BE2C (cell line): ENCODE data around the gene PARD3B.
A peak's percentile ranks its signal among the peaks of the same experiment; 100 is the strongest.

Source experiments
- DNase-seq: peaks from one replicate; pipeline ENCODE4 v3.0.0-alpha.2; 2020
- H3K27me3 ChIP-seq: fragments of 250-450 bp; sonication (Bioruptor Pico); 2 replicates; pipeline ENCODE4 v1.5.1; 2020; ENCODE audit warnings: mild to moderate bottlenecking
- H3K36me3 ChIP-seq: fragments of 250-450 bp; sonication (Bioruptor Pico); 2 replicates; pipeline ENCODE4 v1.5.1; 2020; ENCODE audit warnings: mild to moderate bottlenecking
- H3K4me1 ChIP-seq: fragments of 250-450 bp; sonication (Bioruptor Pico); 2 replicates; pipeline ENCODE4 v1.5.1; 2020
- H3K4me3 ChIP-seq: 2 replicates; pipeline ENCODE4 v1.5.1; 2011; ENCODE audit warnings: low read depth, low read length
- H3K9me3 ChIP-seq: fragments of 250-450 bp; sonication (Bioruptor Pico); 2 replicates; pipeline ENCODE4 v1.5.1; 2020
- TF ChIP-seq, protein P1 (sequence below): IDR thresholded peaks from 2 replicates; pipeline ENCODE4 v1.5.1; 2012; ENCODE audit warnings: mild to moderate bottlenecking, low read depth, low read length

The PARD3B gene

GRCh38 chr2:205555566-205556230 lies 1010.4 kb downstream of the PARD3B start:
- TF ChIP-seq, protein P1, sequence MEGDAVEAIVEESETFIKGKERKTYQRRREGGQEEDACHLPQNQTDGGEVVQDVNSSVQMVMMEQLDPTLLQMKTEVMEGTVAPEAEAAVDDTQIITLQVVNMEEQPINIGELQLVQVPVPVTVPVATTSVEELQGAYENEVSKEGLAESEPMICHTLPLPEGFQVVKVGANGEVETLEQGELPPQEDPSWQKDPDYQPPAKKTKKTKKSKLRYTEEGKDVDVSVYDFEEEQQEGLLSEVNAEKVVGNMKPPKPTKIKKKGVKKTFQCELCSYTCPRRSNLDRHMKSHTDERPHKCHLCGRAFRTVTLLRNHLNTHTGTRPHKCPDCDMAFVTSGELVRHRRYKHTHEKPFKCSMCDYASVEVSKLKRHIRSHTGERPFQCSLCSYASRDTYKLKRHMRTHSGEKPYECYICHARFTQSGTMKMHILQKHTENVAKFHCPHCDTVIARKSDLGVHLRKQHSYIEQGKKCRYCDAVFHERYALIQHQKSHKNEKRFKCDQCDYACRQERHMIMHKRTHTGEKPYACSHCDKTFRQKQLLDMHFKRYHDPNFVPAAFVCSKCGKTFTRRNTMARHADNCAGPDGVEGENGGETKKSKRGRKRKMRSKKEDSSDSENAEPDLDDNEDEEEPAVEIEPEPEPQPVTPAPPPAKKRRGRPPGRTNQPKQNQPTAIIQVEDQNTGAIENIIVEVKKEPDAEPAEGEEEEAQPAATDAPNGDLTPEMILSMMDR = no peak
- Histone ChIP-seq H3K4me3 (no peak overlapping the region), H3K4me1 (peaks cover 14% of the 10 kb centered on the region), H3K36me3 (no peaks in the 10 kb centered on the region), H3K27me3 (no peaks in the 10 kb centered on the region), H3K9me3 (no peaks in the 10 kb centered on the region)
- peak; percentile 17 for DNase-seq

DNA sequence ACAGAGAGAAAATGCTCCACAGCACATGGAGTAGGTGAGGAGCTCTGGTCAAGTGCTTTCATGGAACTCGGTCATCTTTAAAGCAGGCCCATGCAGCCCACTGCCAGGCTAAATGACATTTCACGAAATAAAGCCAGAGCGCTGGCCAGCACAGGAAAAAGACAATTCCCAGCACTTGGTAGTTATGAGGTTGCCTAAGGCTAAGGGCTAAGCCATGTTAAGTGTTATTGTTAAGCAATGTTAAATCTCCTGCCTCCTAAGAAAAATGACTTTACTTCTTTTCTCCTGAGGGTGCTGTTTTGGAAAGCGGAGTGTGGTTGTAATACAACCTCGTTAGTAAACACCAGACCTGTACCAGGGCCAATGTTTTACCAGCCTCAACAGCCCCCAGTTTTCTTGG lies 1011.1 kb downstream of the PARD3B start:
- TF ChIP-seq, protein P1 = no peak
- DNase-seq = no peak
- no peak overlapping the region for H3K4me3 ChIP-seq

DNA sequence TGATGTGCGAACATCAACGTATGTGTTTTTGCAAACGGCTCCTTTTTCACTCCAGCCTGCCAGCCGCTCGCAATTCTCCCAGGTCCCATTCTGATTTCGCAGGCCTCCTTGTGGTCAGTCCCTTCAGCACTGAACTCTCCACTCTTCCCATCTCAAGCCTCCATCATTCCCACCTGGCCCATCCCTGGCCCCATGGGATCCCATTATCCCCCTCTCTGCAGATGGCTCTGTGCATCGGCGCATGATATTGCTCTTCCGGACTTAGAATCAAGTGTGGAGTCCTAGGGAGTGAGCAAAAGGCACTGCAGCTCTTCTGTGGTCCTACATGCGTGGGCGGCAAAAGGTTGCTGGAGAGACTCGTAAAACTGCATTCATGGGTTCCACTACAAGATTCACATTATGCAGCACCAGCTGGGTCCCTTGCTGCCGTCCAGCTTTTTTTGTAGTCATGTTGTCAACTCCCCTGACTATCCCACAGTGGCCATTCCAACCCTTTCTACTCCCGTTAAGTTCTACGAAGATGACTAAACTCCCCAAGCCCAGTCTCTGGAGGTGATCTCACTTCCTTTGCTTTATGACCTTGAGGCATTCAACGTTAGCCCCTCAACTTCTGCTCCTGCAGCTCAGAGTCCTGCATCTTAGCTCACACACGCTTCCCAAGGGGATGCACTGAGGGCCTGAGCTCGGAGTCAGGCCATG lies 1011.7 kb downstream of the PARD3B start:
- H3K4me1 ChIP-seq = peaks cover 14% of the 10 kb centered on the region
- no peaks in the 10 kb centered on the region for H3K9me3 ChIP-seq
- peak; percentile 71 for DNase-seq
- H3K36me3 ChIP-seq = no peaks in the 10 kb centered on the region
- TF ChIP-seq, protein P1 = peak; percentile 53
- no peak overlapping the region for H3K4me3 ChIP-seq
- H3K27me3 ChIP-seq = no peaks in the 10 kb centered on the region

More for the DNA sequence above, 1011.1 kb downstream of the PARD3B start:
- Histone ChIP-seq H3K9me3 (no peaks in the 10 kb centered on the region), H3K4me1 (peaks cover 14% of the 10 kb centered on the region), H3K27me3 (no peaks in the 10 kb centered on the region), H3K36me3 (no peaks in the 10 kb centered on the region)

GRCh38 chr2:205557873-205558272 lies 1012.6 kb downstream of the PARD3B start:
- Histone ChIP-seq H3K4me1 (peaks cover 14% of the 10 kb centered on the region), H3K9me3 (no peaks in the 10 kb centered on the region), H3K4me3 (no peak overlapping the region), H3K36me3 (no peaks in the 10 kb centered on the region), H3K27me3 (no peaks in the 10 kb centered on the region)
- TF ChIP-seq, protein P1 = no peak
- DNase-seq = no peak

GRCh38 chr2:205561441-205561840 lies 1016.2 kb downstream of the PARD3B start:
- no peaks in the 10 kb centered on the region for H3K9me3 ChIP-seq
- no peaks in the 10 kb centered on the region for H3K27me3 ChIP-seq
- DNase-seq = no peak
- peaks cover 6% of the 10 kb centered on the region for H3K4me1 ChIP-seq
- no peaks in the 10 kb centered on the region for H3K36me3 ChIP-seq
- TF ChIP-seq, protein P1 = no peak
- no peak overlapping the region for H3K4me3 ChIP-seq

GRCh38 chr2:205563646-205564045 lies 1018.4 kb downstream of the PARD3B start:
- H3K36me3 ChIP-seq = no peaks in the 10 kb centered on the region
- no peak overlapping the region for H3K4me3 ChIP-seq
- TF ChIP-seq, protein P1 = peak; percentile 69
- H3K4me1 ChIP-seq = no peaks in the 10 kb centered on the region
- peak; percentile 56 for DNase-seq
- H3K27me3 ChIP-seq = no peaks in the 10 kb centered on the region
- H3K9me3 ChIP-seq = no peaks in the 10 kb centered on the region
